ENCODE measurements around the gene KLF11. TPM values are rescaled to one million over a fixed set of nuclear protein-coding genes. Genes with fewer than 3 reads are reported as not detected.
A peak's percentile ranks its signal among the peaks of the same experiment; 100 is the strongest.

Gene KLF11
- total RNA-seq, 2 donors from 2014 or later, result 18.8 to 30.6 TPM

GRCh38 chr2:10046931-10047330, 3.6 kb downstream of the KLF11 start:
- Histone ChIP-seq H3K9me3 (no peaks in the 10 kb centered on the region), H3K27ac (no peak overlapping the region), H3K36me3 (peaks cover 46% of the 10 kb centered on the region), H3K4me3 (no peak overlapping the region), H3K4me1 (peaks cover 0 to 58% of the 10 kb centered on the region in 2 donors), H3K27me3 (no peaks in the 10 kb centered on the region)
- DNase-seq (ENCODE audit: low spot score), result no peak
- TF ChIP-seq CTCF (IDR thresholded peaks at IDR 0.05), result no peak

GRCh38 chr2:10047616-10048500, 4.5 kb downstream of the KLF11 start:
- no peak for TF ChIP-seq CTCF (IDR thresholded peaks at IDR 0.05)
- Histone ChIP-seq H3K4me3 (no peak overlapping the region), H3K27ac (peak overlapping the region; percentile 36 to 39), H3K36me3 (peaks cover 56% of the 10 kb centered on the region), H3K27me3 (no peaks in the 10 kb centered on the region), H3K9me3 (no peaks in the 10 kb centered on the region), H3K4me1 (peaks cover 0 to 52% of the 10 kb centered on the region in 2 donors)
- no peak for DNase-seq (ENCODE audit: low spot score)

GRCh38 chr2:10048501-10049171, 5.3 kb downstream of the KLF11 start:
- no peaks in the 10 kb centered on the region for H3K9me3 ChIP-seq
- H3K27ac ChIP-seq, result peak overlapping the region; percentile 36 to 39
- no peak overlapping the region for H3K4me3 ChIP-seq
- TF ChIP-seq CTCF (IDR thresholded peaks at IDR 0.05), result peak; percentile 46 to 68
- H3K36me3 ChIP-seq, result peaks cover 64% of the 10 kb centered on the region
- no peak for DNase-seq (ENCODE audit: low spot score)
- no peaks in the 10 kb centered on the region for H3K27me3 ChIP-seq
- peaks cover 0 to 60% of the 10 kb centered on the region in 2 donors for H3K4me1 ChIP-seq

- peaks cover 74% of the 10 kb centered on the region for H3K36me3 ChIP-seq
- H3K4me1 ChIP-seq, result peaks cover 0 to 37% of the 10 kb centered on the region in 2 donors
- H3K27ac ChIP-seq, result no peak overlapping the region
- TF ChIP-seq CTCF (IDR thresholded peaks at IDR 0.05), result no peak
- no peaks in the 10 kb centered on the region for H3K9me3 ChIP-seq
- H3K4me3 ChIP-seq, result no peak overlapping the region
- H3K27me3 ChIP-seq, result no peaks in the 10 kb centered on the region
- no peak for DNase-seq (ENCODE audit: low spot score)
Measured at GRCh38 chr2:10052216-10052615, 8.9 kb downstream of the KLF11 start.

- H3K4me3 ChIP-seq, result no peak overlapping the region
- no peak for TF ChIP-seq CTCF (IDR thresholded peaks at IDR 0.05)
- no peak overlapping the region for H3K27ac ChIP-seq
- peaks cover 0 to 41% of the 10 kb centered on the region in 2 donors for H3K4me1 ChIP-seq
- H3K27me3 ChIP-seq, result no peaks in the 10 kb centered on the region
- peaks cover 63% of the 10 kb centered on the region for H3K36me3 ChIP-seq
- H3K9me3 ChIP-seq, result no peaks in the 10 kb centered on the region
- DNase-seq (ENCODE audit: low spot score), result no peak
Measured at GRCh38 chr2:10053351-10053750, 10.0 kb downstream of the KLF11 start.
